ENCODE data around the gene RACK1. TPM values are rescaled to one million over a fixed set of nuclear protein-coding genes. Genes with fewer than 3 reads are reported as not detected.

RACK1 gene
- total and polyA plus RNA-seq, 2 of the 8 experiments (the other 6 are each of a cell fraction or from before 2014, with no cell fraction given) = 2,589 to 7,971 TPM

DNA sequence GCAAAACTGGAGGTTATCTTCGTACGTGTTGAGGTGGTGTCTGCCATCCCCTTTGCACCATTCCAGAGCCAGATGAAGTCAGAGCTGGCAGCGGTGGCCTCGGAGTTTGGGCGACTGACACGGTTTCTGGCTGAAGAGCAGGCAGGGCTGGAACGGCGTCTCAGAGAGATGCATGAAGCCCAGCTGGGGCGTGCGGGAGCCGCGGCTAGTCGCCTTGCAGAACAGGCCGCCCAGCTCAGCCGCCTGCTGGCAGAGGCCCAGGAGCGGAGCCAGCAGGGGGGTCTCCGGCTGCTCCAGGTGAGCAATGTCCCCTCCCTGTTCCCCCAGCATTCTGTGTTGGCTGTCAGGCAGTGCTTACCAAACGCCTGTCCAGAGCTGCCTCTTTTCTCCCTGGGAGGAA, 11.1 kb downstream of the RACK1 start:
- peaks cover 0 to 2% of the 10 kb centered on the region in 2 experiments; a peak in 1 of 4 replicates for H3K79me2 ChIP-seq (ENCODE audit: control insufficient read depth in 1 of 2, insufficient read depth in 2 of 2, low read length in 2 of 2)
- no peak overlapping the region for H2BK5ac ChIP-seq (ENCODE audit: low read depth, low read length)
- H3K18ac ChIP-seq (ENCODE audit: extremely low read depth, low read length) = no peak overlapping the region
- H3K79me1 ChIP-seq (ENCODE audit: low read depth, low read length) = no peaks in the 10 kb centered on the region
- H2AFZ ChIP-seq (ENCODE audit: low read length) = no peak overlapping the region
- WGBS, 2 experiments (ENCODE audit: extremely low coverage in 1 of 2, insufficient coverage in 1 of 2, insufficient read length in 1 of 2, insufficient replicate concordance in 2 of 2, low coverage in 1 of 2, low lambda C conversion rate in 2 of 2, missing lambda C conversion rate in 1 of 2) = 92% methylated on average over 18 of the region's 18 CpGs; no CpG with 5 or more reads in 1 of the 2 experiments
- peaks cover 15 to 68% (median 29%) of the 10 kb centered on the region in 4 experiments for H3K36me3 ChIP-seq (ENCODE audit: control insufficient read depth in 2 of 4, insufficient read depth in 4 of 4, low read length in 3 of 4)
- no peak overlapping the region for H3K4ac ChIP-seq (replicated peaks; ENCODE audit: insufficient read length, low read depth, low read length)
- H4K20me1 ChIP-seq (replicated peaks in 1 of 2; ENCODE audit: control insufficient read depth in 1 of 2, insufficient read depth in 2 of 2, low read length in 2 of 2) = peaks cover 6 to 19% of the 10 kb centered on the region in 2 experiments
- H4K91ac ChIP-seq (replicated peaks; ENCODE audit: insufficient read length, low read length) = no peak overlapping the region
- no peak overlapping the region for H3K4me2 ChIP-seq (ENCODE audit: insufficient read depth in 1 of 2, low read depth in 2 of 2, low read length in 2 of 2)
- ChIA-PET CTCF (ENCODE audit: partially characterized antibody) (interaction anchor here (0.6 to 1.1 kb wide), 2 partner anchors 13 to 616 kb away, joined by 3 read pairs; no protein-coding TSS in a partner anchor), POLR2A (ENCODE audit: partially characterized antibody) (interaction anchor here (0.9 to 34.2 kb wide), 5 partner anchors 5 to 55 kb away, joined by 3 to 1334 read pairs (median 85); partner anchors contain the start of genes RACK1, TRIM41, TRIM52 and TRIM7)
- no peak overlapping the region for H2BK12ac ChIP-seq (ENCODE audit: low read depth, low read length)
- FAIRE-seq (no peak), DNase-seq (ENCODE audit: low read depth in 1 of 2, low spot score in 2 of 2) (no peak)
- no peaks in the 10 kb centered on the region for H3K23me2 ChIP-seq (ENCODE audit: low read depth, low read length)
- no peak overlapping the region for H4K8ac ChIP-seq (ENCODE audit: extremely low read depth, insufficient read depth, low read length)
- no peaks in the 10 kb centered on the region for H3K9me3 ChIP-seq (ENCODE audit: insufficient read depth in 2 of 2, low read depth in 1 of 2, low read length in 1 of 2)
- H3K56ac ChIP-seq (replicated peaks; ENCODE audit: insufficient read length, low read depth, low read length) = no peak overlapping the region
- no peak overlapping the region for H2BK15ac ChIP-seq (ENCODE audit: low read length)
- no peaks in the 10 kb centered on the region for H3K27me3 ChIP-seq (replicated peaks in 1 of 4; ENCODE audit: control insufficient read depth in 3 of 4, extremely low read depth in 1 of 4, insufficient read depth in 3 of 4, low read length in 3 of 4)
- no peak overlapping the region for H2BK120ac ChIP-seq (replicated peaks; ENCODE audit: low read depth, low read length)
- no peak overlapping the region for H3K14ac ChIP-seq (ENCODE audit: insufficient read length)
- no peak for TF ChIP-seq TAF1 (IDR thresholded peaks at IDR 0.05; ENCODE audit: low read depth, low read length)
- TF ChIP-seq CBX5 (IDR thresholded peaks at IDR 0.05; ENCODE audit: low read depth, low read length) = no peak
- TF ChIP-seq ASH2L (IDR thresholded peaks at IDR 0.05; ENCODE audit: low read length) = no peak
- TF ChIP-seq RAD21 (IDR thresholded peaks at IDR 0.05 in 1 of 2, conservative IDR thresholded peaks at IDR 0.05 in 1 of 2; ENCODE audit: low read depth in 2 of 2, low read length in 2 of 2) = no peak
- TF ChIP-seq POLR2A (IDR thresholded peaks at IDR 0.05; ENCODE audit: control extremely low read depth in 1 of 2, low read depth in 2 of 2, low read length in 2 of 2) = no peak
- no peak for TF ChIP-seq CHD2 (IDR thresholded peaks at IDR 0.05; ENCODE audit: low read length)
- TF ChIP-seq SIRT6 (IDR thresholded peaks at IDR 0.05; ENCODE audit: low read length) = no peak
- no peak for TF ChIP-seq KDM1A (IDR thresholded peaks at IDR 0.05; ENCODE audit: borderline replicate concordance, low read length)
- no peak for TF ChIP-seq CEBPB (IDR thresholded peaks at IDR 0.05; ENCODE audit: low read depth, low read length)
- no peak for TF ChIP-seq USF2 (IDR thresholded peaks at IDR 0.05; ENCODE audit: low read length)
- no peak for TF ChIP-seq SUZ12 (IDR thresholded peaks at IDR 0.05; ENCODE audit: low read length)
- no peak for TF ChIP-seq TBP (IDR thresholded peaks at IDR 0.05; ENCODE audit: low read depth, low read length)
- no peak overlapping the region for H3K4me3 ChIP-seq (ENCODE audit: extremely low read depth in 1 of 4, insufficient read depth in 2 of 4, low read depth in 3 of 4, low read length in 4 of 4)
- H3K27ac ChIP-seq (ENCODE audit: low read depth, low read length) = no peak overlapping the region
- no peak overlapping the region for H3K23ac ChIP-seq (ENCODE audit: insufficient read length)
- no peak overlapping the region for H2AK5ac ChIP-seq (ENCODE audit: low read depth, low read length)
- no peak overlapping the region for H3K9ac ChIP-seq (replicated peaks in 1 of 4; ENCODE audit: extremely low read depth in 1 of 4, low read depth in 3 of 4, low read length in 3 of 4)
- no peak overlapping the region for H2BK20ac ChIP-seq (ENCODE audit: low read length)
- H4K5ac ChIP-seq (ENCODE audit: insufficient read length, low read depth, low read length) = no peak overlapping the region
- no peaks in the 10 kb centered on the region for H3K4me1 ChIP-seq (replicated peaks in 1 of 4; ENCODE audit: control insufficient read depth in 3 of 4, insufficient read depth in 4 of 4, low read length in 3 of 4)
